IMR-90 (cell line): ENCODE measurements around the gene EMC1. TPM values are rescaled to one million over a fixed set of nuclear protein-coding genes. Genes with fewer than 3 reads are reported as not detected.

Experiments used
- ATAC-seq: fragments of 200-7000 bp; cut with Tn5 transposase; 2 replicates; pipeline ENCODE4 v1.9.1; 2020; ENCODE audit warnings: low read depth, mild to moderate bottlenecking, moderate library complexity
- BruUV-seq: library from RNA; stranded (reverse); fragments of 400-500 nt; replicated peaks from 2 replicates; lab custom pipeline; 2021; lab: Mats Ljungman, UMichigan
- CTCF ChIA-PET: fragments of 300-600 bp; formaldehyde crosslinking; extraction: SDS; loops from one replicate; lab custom pipeline; 2021; ENCODE audit warnings: antibody characterized with exemption; lab: Yijun Ruan, JAX
- POLR2A ChIA-PET: fragments of 300-600 bp; sonication (Branson Sonifier 250); formaldehyde crosslinking; loops from one replicate; lab custom pipeline; 2022; ENCODE audit warnings: antibody characterized with exemption; ENCODE audit not compliant: unreplicated experiment; lab: Charles Lee
- DNase-seq: peaks from one replicate; pipeline ENCODE4 v3.0.0; 2013
- H2AFZ ChIP-seq: replicated peaks from 2 replicates; pipeline ENCODE3; 2013; ENCODE audit warnings: low read length, mild to moderate bottlenecking; ENCODE audit not compliant: poor library complexity
- H2AK5ac ChIP-seq: 2 replicates; pipeline ENCODE4 v1.6.1; 2013; ENCODE audit warnings: low read depth, low read length, inconsistent platforms
- H2AK9ac ChIP-seq: replicated peaks from 2 replicates; pipeline ENCODE3; 2013; ENCODE audit warnings: mild to moderate bottlenecking, low read depth, low read length, moderate library complexity; ENCODE audit not compliant: poor library complexity
- H2BK120ac ChIP-seq: 2 replicates; pipeline ENCODE4 v1.6.1; 2013; ENCODE audit warnings: low read depth, low read length, inconsistent platforms
- H2BK15ac ChIP-seq: 3 replicates; pipeline ENCODE4 v1.6.1; 2013; ENCODE audit warnings: low read depth, low read length, inconsistent platforms
- H2BK20ac ChIP-seq: 2 replicates; pipeline ENCODE4 v1.6.1; 2013; ENCODE audit warnings: low read depth, mild to moderate bottlenecking, inconsistent platforms, low read length, moderate library complexity
- H2BK5ac ChIP-seq: 2 replicates; pipeline ENCODE4 v1.6.1; 2013; ENCODE audit warnings: mild to moderate bottlenecking, low read depth, low read length, inconsistent platforms; ENCODE audit not compliant: poor library complexity, severe bottlenecking
- H3K14ac ChIP-seq: replicated peaks from 2 replicates; pipeline ENCODE4 v1.6.1; 2013; ENCODE audit warnings: low read depth, low read length, inconsistent platforms
- H3K18ac ChIP-seq: 2 replicates; pipeline ENCODE4 v1.6.1; 2013; ENCODE audit warnings: low read depth, low read length, control low read depth
- H3K23ac ChIP-seq: 2 replicates; pipeline ENCODE4 v1.6.1; 2013; ENCODE audit warnings: low read depth, low read length, inconsistent platforms
- H3K27ac ChIP-seq: 2 replicates; pipeline ENCODE4 v1.5.1; 2013; ENCODE audit warnings: mild to moderate bottlenecking, control low read depth, low read length; ENCODE audit not compliant: insufficient read depth
- H3K27me3 ChIP-seq: 2 replicates; pipeline ENCODE4 v1.6.1; 2013; ENCODE audit warnings: low read length; ENCODE audit not compliant: control insufficient read depth, insufficient read depth
- H3K36me3 ChIP-seq: 2 replicates; pipeline ENCODE4 v1.6.1; 2013; ENCODE audit warnings: low read length, mixed read lengths; ENCODE audit not compliant: control insufficient read depth, insufficient read depth
- H3K4ac ChIP-seq: 2 replicates; pipeline ENCODE4 v1.6.1; 2013; ENCODE audit warnings: low read depth, low read length, inconsistent platforms
- H3K4me1 ChIP-seq: 2 replicates; pipeline ENCODE4 v1.6.1; 2013; ENCODE audit warnings: low read length, mixed read lengths; ENCODE audit not compliant: control insufficient read depth, insufficient read depth
- H3K4me2 ChIP-seq: 2 replicates; pipeline ENCODE4 v1.6.1; 2013; ENCODE audit warnings: low read depth, mild to moderate bottlenecking, control low read depth, low read length, moderate library complexity
- H3K4me3 ChIP-seq: 2 replicates; pipeline ENCODE4 v1.5.1; 2013; ENCODE audit warnings: low read depth, mild to moderate bottlenecking, control low read depth, low read length, moderate library complexity; ENCODE audit not compliant: insufficient read depth
- H3K56ac ChIP-seq: 2 replicates; pipeline ENCODE4 v1.6.1; 2013; ENCODE audit warnings: low read length, inconsistent platforms; ENCODE audit not compliant: insufficient read depth; ENCODE audit errors: extremely low read depth
- H3K79me1 ChIP-seq, 2 experiments: 2 replicates each; pipeline ENCODE4 v1.6.1; 2013; ENCODE audit warnings: low read length in 2 of 2, inconsistent platforms in 1 of 2, low read depth in 1 of 2
- H3K9ac ChIP-seq: 2 replicates; pipeline ENCODE4 v1.6.1; 2013; ENCODE audit warnings: low read depth, low read length, control low read depth
- H3K9me1 ChIP-seq: 2 replicates; pipeline ENCODE4 v1.6.1; 2013; ENCODE audit warnings: low read length, inconsistent platforms; ENCODE audit not compliant: insufficient read depth
- H3K9me3 ChIP-seq: 2 replicates; pipeline ENCODE4 v1.6.1; 2013; ENCODE audit warnings: low read length; ENCODE audit not compliant: control insufficient read depth, insufficient read depth
- H4K20me1 ChIP-seq: 2 replicates; pipeline ENCODE4 v1.6.1; 2013; ENCODE audit warnings: low read length, inconsistent platforms; ENCODE audit not compliant: insufficient read depth
- H4K5ac ChIP-seq: 2 replicates; pipeline ENCODE4 v1.6.1; 2013; ENCODE audit warnings: mild to moderate bottlenecking, low read depth, low read length, control low read depth
- H4K8ac ChIP-seq, 2 experiments: 2 replicates each; pipeline ENCODE4 v1.6.1; 2013; ENCODE audit warnings: low read depth in 2 of 2, low read length in 2 of 2, control low read depth in 1 of 2, inconsistent platforms in 1 of 2
- H4K91ac ChIP-seq: 2 replicates; pipeline ENCODE4 v1.6.1; 2013; ENCODE audit warnings: low read depth, low read length, inconsistent platforms; ENCODE audit not compliant: insufficient read depth
- BHLHE40 ChIP-seq: fragments of 150-350 bp; IDR thresholded peaks from 2 replicates; pipeline ENCODE4 v1.6.1; 2016; ENCODE audit warnings: mild to moderate bottlenecking, low read depth, low read length
- CHD1 ChIP-seq: IDR thresholded peaks from 2 replicates; pipeline ENCODE4 v1.6.1; 2012; ENCODE audit warnings: low read depth, low read length, improper control_type of control experiment
- ELK1 ChIP-seq: fragments of 150-350 bp; IDR thresholded peaks from 2 replicates; pipeline ENCODE4 v1.6.1; 2016; ENCODE audit warnings: low read depth, mild to moderate bottlenecking, low read length, moderate library complexity, borderline replicate concordance
- FOS ChIP-seq: fragments of 150-350 bp; IDR thresholded peaks from 2 replicates; pipeline ENCODE4 v1.6.1; 2016; ENCODE audit warnings: low read depth, low read length
- MAZ ChIP-seq: IDR thresholded peaks from 2 replicates; pipeline ENCODE4 v1.6.1; 2012; ENCODE audit warnings: low read depth, mild to moderate bottlenecking, low read length, improper control_type of control experiment, moderate library complexity, borderline replicate concordance
- MXI1 ChIP-seq: IDR thresholded peaks from 2 replicates; pipeline ENCODE4 v1.6.1; 2012; ENCODE audit warnings: low read depth, mild to moderate bottlenecking, low read length, moderate library complexity, borderline replicate concordance
- NFE2L2 ChIP-seq: fragments of 150-350 bp; IDR thresholded peaks from 2 replicates; pipeline ENCODE4 v1.6.1; 2016; ENCODE audit warnings: low read depth, mild to moderate bottlenecking, low read length
- RAD21 ChIP-seq: IDR thresholded peaks from 2 replicates; pipeline ENCODE4 v1.6.1; 2012; ENCODE audit warnings: low read length, improper control_type of control experiment
- WGBS, 2 experiments: methylation state at CpG; one replicate each; pipeline versions ENCODE4 v1.1.5 to v1.1.7; 2013; ENCODE audit warnings: missing lambda C conversion rate in 2 of 2; ENCODE audit not compliant: insufficient read length in 1 of 2; ENCODE audit errors: extremely low coverage in 2 of 2; 5-methylcytosine and 5-hydroxymethylcytosine counted together
- dilution Hi-C: fragments of 300-500 bp; cut with HindIII; formaldehyde crosslinking; loops from one replicate; pipeline ENCODE4 v1.14.3; 2018; ENCODE audit warnings: low sequenced_read_pairs; ENCODE audit not compliant: unreplicated experiment
- in situ Hi-C: fragments of 300-500 bp; cut with MboI; formaldehyde crosslinking; loops from 3 replicates; pipeline ENCODE4 v1.14.3; 2019; ENCODE audit warnings: low sequenced_read_pairs, inconsistent platforms, mixed read lengths
- intact Hi-C: fragments of 100-400 bp; cut with micrococcal nuclease; formaldehyde crosslinking; loops from 2 replicates; pipeline ENCODE4 v1.10.0; 2022
- polyA plus RNA-seq, 3 experiments: library from polyadenylated mRNA; depleted of rRNA; stranded (reverse); fragments of >200 nt; gene quantifications; 2 replicates each; pipeline ENCODE4 v1.2.3, GENCODE V29; 2012; ENCODE audit warnings: low replicate concordance in 1 of 3
- total RNA-seq: library from RNA; depleted of rRNA; stranded (reverse); fragments of >200 nt; gene quantifications from 2 replicates; pipeline ENCODE4 v1.2.3, GENCODE V29; 2012
- TF ChIP-seq, protein P1 (sequence below): conservative IDR thresholded peaks from 2 replicates; pipeline ENCODE4 v1.5.1; 2012; ENCODE audit warnings: mild to moderate bottlenecking, low read depth, low read length, improper control_type of control experiment
- TF ChIP-seq, protein P2 (sequence below): fragments of 150-350 bp; IDR thresholded peaks from 2 replicates; pipeline ENCODE4 v1.6.1; 2017; ENCODE audit warnings: mild to moderate bottlenecking, antibody characterized with exemption, low read length, low read depth

Gene EMC1
- total and polyA plus RNA-seq, 2 of the 4 experiments (the other 2 are of a cell fraction) = 65.4 to 114 TPM

- peak; percentile 66; the same call in 1 of the 2 replicates for TF ChIP-seq BHLHE40
- no peak for TF ChIP-seq RAD21
- peak; percentile 98 for TF ChIP-seq MAZ
Observed at GRCh38 chr1:19209990-19210771, 41.1 kb downstream of the EMC1 start, which contains the start of gene UBR4 (continued).

DNA sequence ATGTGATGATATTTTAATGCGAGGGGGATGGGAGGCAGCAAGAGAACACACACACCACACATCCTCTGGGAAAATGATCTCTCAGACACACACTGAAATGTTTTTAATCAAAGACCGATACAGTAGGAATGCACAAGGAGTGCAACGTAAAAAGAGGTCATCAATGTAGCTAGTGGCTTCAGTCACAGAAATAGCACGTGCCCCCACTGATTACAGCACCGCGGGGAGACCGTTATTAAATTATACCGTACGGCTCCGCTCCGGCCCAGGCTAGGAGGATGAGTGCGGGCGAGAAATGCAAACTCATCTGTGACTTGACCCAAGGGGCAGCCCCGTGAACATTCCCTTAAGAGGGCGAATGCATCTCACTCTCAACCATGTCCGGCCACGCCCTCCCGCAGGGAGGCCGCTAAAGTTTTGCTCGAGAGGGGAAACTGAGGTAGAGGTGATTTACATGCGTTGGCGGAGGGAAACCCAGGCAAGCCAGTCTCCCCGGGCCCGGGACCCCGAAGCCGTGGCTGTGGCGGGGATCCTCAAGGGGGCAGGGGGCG lies 41.8 kb downstream of the EMC1 start:
- Histone ChIP-seq H2AFZ (peak overlapping the region; percentile 96), H2BK15ac (peak overlapping the region; percentile 9; the same call in 2 of the 3 replicates), H4K8ac (peak overlapping the region; percentile 39 to 83), H4K91ac (peak overlapping the region; percentile 37), H4K20me1 (peaks cover 52% of the 10 kb centered on the region), H3K9me3 (no peaks in the 10 kb centered on the region), H4K5ac (peak overlapping the region; percentile 11; the same call in 1 of the 2 replicates), H3K79me1 (peaks cover 9 to 41% of the 10 kb centered on the region in 2 experiments; a peak in 3 of 4 replicates), H3K9ac (peak overlapping the region; percentile 98), H3K4ac (peak overlapping the region; percentile 39), H3K14ac (peak overlapping the region; percentile 86), H3K9me1 (peaks cover 4% of the 10 kb centered on the region; the same call in 1 of the 2 replicates), H2AK5ac (peak overlapping the region; percentile 85), H3K23ac (peak overlapping the region; percentile 53), H3K27ac (peak overlapping the region; percentile 78), H3K56ac (peak overlapping the region; percentile 88), H3K36me3 (peaks cover 2% of the 10 kb centered on the region), H2BK5ac (peak overlapping the region; percentile 91), H3K4me1 (peaks cover 7% of the 10 kb centered on the region), H2BK20ac (no peak overlapping the region; the same call in 1 of the 2 replicates), H2AK9ac (peak overlapping the region; percentile 97), H3K18ac (peak overlapping the region; percentile 86), H3K27me3 (no peaks in the 10 kb centered on the region), H2BK120ac (peak overlapping the region; percentile 15), H3K4me3 (peak overlapping the region; percentile 74), H3K4me2 (peak overlapping the region; percentile 94)
- no TSS peak for BruUV-seq
- intact Hi-C loops (no loop called here), dilution Hi-C loops (no loop called here), in situ Hi-C loops (no loop called here)
- WGBS, 2 experiments = 0% methylated on average over 2 of the region's 28 CpGs; no CpG with 5 or more reads in 1 of the 2 experiments
- ATAC-seq (peak; percentile 29), DNase-seq (peak; percentile 61)
- CTCF ChIA-PET = no interaction called here
- POLR2A ChIA-PET = no interaction called here
- no peak; the same call in 1 of the 2 replicates for TF ChIP-seq CHD1
- no peak for TF ChIP-seq ELK1
- peak; percentile 60 for TF ChIP-seq BHLHE40
- TF ChIP-seq, protein P1, sequence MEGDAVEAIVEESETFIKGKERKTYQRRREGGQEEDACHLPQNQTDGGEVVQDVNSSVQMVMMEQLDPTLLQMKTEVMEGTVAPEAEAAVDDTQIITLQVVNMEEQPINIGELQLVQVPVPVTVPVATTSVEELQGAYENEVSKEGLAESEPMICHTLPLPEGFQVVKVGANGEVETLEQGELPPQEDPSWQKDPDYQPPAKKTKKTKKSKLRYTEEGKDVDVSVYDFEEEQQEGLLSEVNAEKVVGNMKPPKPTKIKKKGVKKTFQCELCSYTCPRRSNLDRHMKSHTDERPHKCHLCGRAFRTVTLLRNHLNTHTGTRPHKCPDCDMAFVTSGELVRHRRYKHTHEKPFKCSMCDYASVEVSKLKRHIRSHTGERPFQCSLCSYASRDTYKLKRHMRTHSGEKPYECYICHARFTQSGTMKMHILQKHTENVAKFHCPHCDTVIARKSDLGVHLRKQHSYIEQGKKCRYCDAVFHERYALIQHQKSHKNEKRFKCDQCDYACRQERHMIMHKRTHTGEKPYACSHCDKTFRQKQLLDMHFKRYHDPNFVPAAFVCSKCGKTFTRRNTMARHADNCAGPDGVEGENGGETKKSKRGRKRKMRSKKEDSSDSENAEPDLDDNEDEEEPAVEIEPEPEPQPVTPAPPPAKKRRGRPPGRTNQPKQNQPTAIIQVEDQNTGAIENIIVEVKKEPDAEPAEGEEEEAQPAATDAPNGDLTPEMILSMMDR = no peak
- TF ChIP-seq, protein P2, sequence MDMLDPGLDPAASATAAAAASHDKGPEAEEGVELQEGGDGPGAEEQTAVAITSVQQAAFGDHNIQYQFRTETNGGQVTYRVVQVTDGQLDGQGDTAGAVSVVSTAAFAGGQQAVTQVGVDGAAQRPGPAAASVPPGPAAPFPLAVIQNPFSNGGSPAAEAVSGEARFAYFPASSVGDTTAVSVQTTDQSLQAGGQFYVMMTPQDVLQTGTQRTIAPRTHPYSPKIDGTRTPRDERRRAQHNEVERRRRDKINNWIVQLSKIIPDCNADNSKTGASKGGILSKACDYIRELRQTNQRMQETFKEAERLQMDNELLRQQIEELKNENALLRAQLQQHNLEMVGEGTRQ = peak; percentile 42; the same call in 1 of the 2 replicates
- TF ChIP-seq FOS = no peak
- TF ChIP-seq NFE2L2 = peak; percentile 14; the same call in 1 of the 2 replicates
- TF ChIP-seq MXI1 = peak; percentile 17; the same call in 1 of the 2 replicates
- no peak for TF ChIP-seq RAD21
